Tibial nerve (tissue), 4 donors: Measurements from ENCODE around the gene SLC43A1. TPM values are rescaled to one million over a fixed set of nuclear protein-coding genes. Genes with fewer than 3 reads are reported as not detected.

Source experiments
- DNase-seq, 2 donors: peaks; one replicate each; pipeline ENCODE4 v3.0.0-alpha.2; 2019; ENCODE audit warnings: low spot score in 2 of 2
- H3K27ac ChIP-seq, 4 donors: fragments of 200-600 bp; sonication (generic) in 3 of 4; one replicate each; pipeline ENCODE4 v1.5.1; 2017 to 2019; ENCODE audit warnings: mild to moderate bottlenecking in 1 of 4
- H3K27me3 ChIP-seq, 2 donors: fragments of 200-600 bp; sonication (generic) in 1 of 2; one replicate each; pipeline versions ENCODE4 v1.5.1 to v1.6.0; 2017 to 2019
- H3K36me3 ChIP-seq, 3 donors: fragments of 200-600 bp; sonication (generic); one replicate each; pipeline ENCODE4 v1.5.1; 2018 to 2019
- H3K4me1 ChIP-seq, 4 donors: fragments of 200-600 bp; sonication (generic) in 3 of 4; one replicate each; pipeline ENCODE4 v1.5.1; 2017 to 2019
- H3K4me3 ChIP-seq, 4 donors: fragments of 200-600 bp; sonication (generic) in 3 of 4; one replicate each; pipeline ENCODE4 v1.5.1; 2017 to 2019; ENCODE audit warnings: mild to moderate bottlenecking in 1 of 4, moderate library complexity in 1 of 4
- H3K9me3 ChIP-seq, 4 donors: fragments of 200-600 bp; sonication (generic) in 3 of 4; one replicate each; pipeline ENCODE4 v1.5.1; 2017 to 2019
- EP300 ChIP-seq, 2 donors: sonication (generic); formaldehyde crosslinking; IDR thresholded peaks; one replicate each; pipeline ENCODE4 v1.6.1; 2017; ENCODE audit warnings: antibody characterized with exemption in 2 of 2, mild to moderate bottlenecking in 1 of 2
- POLR2A ChIP-seq, 2 donors: fragments of 450-650 bp; IDR thresholded peaks; one replicate each; pipeline ENCODE4 v1.6.1; 2017; ENCODE audit warnings: antibody characterized with exemption in 2 of 2, mild to moderate bottlenecking in 2 of 2, moderate library complexity in 2 of 2
- WGBS, 2 donors: methylation state at CpG; one replicate each; pipeline ENCODE4 v1.1.5; 2018; 5-methylcytosine and 5-hydroxymethylcytosine counted together
- total RNA-seq, 4 donors: library from RNA; depleted of rRNA; stranded (reverse); fragments of >200 nt; gene quantifications; one replicate each; pipeline ENCODE4 v1.1.0, GENCODE V29; 2016
- TF ChIP-seq, protein P1 (sequence below), 5 experiments: fragments of 200-600 bp in 3 of 5; fragments of 450-650 bp in 2 of 5; sonication (generic) in 3 of 5; IDR thresholded peaks; one replicate each; pipeline ENCODE4 v1.5.1; 2016 to 2019; ENCODE audit warnings: antibody characterized with exemption in 5 of 5, mild to moderate bottlenecking in 3 of 5, moderate library complexity in 2 of 5

The SLC43A1 gene
- total RNA-seq, 4 donors from 2014 or later, result 35.8 to 47.3 (median 42.4) TPM

DNA sequence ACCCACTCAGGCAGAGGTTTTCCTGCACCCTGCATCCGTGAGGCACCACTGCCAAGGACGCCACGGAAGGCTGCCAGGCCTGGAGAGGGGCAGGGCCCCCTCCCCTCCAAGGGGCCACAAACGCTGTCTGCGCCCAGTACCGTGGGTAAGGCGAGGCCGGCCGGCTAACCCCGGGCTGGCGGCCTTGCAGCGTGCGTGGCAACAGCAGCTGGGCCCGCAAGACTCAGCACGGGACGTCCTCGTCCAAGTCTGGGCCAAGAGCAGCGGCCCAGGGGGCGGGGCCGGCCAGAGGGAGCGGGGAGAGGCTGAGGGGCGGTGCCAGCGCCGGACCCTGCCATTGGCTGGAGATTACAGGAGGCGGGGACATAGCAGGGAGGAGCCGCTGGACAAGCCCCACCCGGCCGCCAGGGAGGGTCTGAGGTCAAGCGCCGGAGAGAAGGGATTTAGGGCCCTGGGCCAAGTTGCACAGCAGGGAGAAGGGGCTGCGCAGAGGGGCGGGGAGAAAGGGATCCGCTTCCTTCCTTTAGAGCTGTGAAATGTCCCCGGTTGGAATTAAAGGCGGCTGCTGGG, 16.0 kb downstream of the SLC43A1 start:
- 1 to 8% methylated on average over 24 to 33 of the region's 35 CpGs for WGBS, 2 donors
- H3K4me3 ChIP-seq, result peak overlapping the region; percentile 6 to 40 (median 28)
- H3K27ac ChIP-seq, result peak overlapping the region; percentile 66 to 92 (median 84)

DNA sequence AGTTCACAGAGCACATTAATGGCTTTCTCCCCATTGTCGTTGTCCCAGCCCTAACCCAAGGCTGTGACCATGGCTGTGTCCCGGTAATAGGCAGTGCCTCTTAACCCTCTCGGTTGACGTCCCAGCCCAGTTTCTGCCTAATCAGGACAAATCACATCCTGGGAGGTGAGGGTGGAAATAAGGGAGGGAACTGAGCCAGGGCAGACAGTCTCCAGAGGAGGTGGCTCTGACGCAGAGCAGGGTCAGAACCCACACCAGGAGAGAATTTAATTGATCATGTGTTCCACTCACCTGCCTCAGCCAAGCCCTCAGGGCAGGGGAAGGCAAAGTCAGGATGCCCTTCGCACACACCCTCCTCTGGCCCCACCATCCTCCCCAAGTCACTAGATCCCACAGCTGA, 17.0 kb downstream of the SLC43A1 start:
- DNase-seq, result no peak
- H3K27ac ChIP-seq, result peak overlapping the region in 3 of 4 donors; percentile 10 to 89 (median 66)

More for the DNA sequence above, 16.0 kb downstream of the SLC43A1 start:
- Histone ChIP-seq H3K9me3 (no peaks in the 10 kb centered on the region), H3K4me1 (peaks cover 0 to 41% (median 11%) of the 10 kb centered on the region in 4 donors), H3K36me3 (peaks cover 0 to 39% (median 0%) of the 10 kb centered on the region in 3 donors), H3K27me3 (no peaks in the 10 kb centered on the region)
- peak; percentile 95 to 97 for DNase-seq
- TF ChIP-seq POLR2A (IDR thresholded peaks at IDR 0.05) (peak in 1 of 2 donors; percentile 63), EP300 (IDR thresholded peaks at IDR 0.05) (peak; percentile 80 to 86)
- TF ChIP-seq, protein P1, sequence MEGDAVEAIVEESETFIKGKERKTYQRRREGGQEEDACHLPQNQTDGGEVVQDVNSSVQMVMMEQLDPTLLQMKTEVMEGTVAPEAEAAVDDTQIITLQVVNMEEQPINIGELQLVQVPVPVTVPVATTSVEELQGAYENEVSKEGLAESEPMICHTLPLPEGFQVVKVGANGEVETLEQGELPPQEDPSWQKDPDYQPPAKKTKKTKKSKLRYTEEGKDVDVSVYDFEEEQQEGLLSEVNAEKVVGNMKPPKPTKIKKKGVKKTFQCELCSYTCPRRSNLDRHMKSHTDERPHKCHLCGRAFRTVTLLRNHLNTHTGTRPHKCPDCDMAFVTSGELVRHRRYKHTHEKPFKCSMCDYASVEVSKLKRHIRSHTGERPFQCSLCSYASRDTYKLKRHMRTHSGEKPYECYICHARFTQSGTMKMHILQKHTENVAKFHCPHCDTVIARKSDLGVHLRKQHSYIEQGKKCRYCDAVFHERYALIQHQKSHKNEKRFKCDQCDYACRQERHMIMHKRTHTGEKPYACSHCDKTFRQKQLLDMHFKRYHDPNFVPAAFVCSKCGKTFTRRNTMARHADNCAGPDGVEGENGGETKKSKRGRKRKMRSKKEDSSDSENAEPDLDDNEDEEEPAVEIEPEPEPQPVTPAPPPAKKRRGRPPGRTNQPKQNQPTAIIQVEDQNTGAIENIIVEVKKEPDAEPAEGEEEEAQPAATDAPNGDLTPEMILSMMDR (IDR thresholded peaks at IDR 0.05), result peak in 1 of 5 experiments; percentile 51

DNA sequence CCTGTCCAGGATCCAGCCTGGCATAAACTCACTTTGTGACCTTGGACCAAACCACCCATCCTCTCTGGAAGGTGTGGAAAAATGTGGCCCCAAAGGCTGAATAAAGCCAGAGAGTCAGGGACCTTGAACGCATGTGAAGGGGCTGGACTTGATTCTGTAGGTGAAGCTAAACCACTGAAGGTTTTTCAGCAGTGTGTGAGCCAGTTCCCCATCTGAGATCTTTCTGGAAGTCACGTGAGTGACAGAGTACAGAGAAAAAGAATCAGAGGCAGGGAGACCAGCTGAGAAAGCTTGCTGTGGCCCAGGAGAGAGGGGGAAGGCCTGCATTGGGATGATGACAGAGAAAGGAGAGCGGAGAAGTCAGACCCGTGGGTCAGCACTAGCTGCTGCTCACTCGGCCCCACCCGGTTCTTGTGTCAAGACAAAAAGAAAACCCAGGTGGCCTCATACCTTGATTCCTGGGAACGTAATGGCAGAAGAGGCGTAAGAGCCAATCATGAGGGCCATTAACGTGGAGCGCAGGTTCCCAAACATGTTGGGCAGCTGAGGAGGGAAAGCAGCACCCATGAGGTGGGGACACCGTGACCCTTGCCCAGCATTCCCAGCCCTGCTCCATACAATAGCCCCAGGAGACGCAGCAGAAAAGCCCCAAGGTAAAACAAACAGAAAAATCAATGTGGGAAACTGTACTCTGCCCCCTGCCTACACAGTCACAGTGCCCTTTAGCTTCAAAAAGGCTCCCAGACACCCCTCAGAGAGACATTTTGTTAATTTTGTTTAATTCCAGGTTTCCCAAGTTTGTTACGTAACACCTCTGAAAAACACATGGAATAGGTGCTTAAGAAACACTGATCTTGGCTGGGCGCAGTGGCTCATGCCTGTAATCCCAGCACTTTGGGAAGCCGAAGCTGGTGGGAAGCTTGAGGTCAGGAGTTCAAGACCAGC, 17.9 kb downstream of the SLC43A1 start:
- WGBS, 2 donors, result 90 to 95% methylated on average over 15 of the region's 15 CpGs
- H3K27ac ChIP-seq, result peak overlapping the region in 1 of 4 donors; percentile 8

More for the DNA sequence above, 17.0 kb downstream of the SLC43A1 start:
- no peak for TF ChIP-seq EP300 (IDR thresholded peaks at IDR 0.05)
- TF ChIP-seq POLR2A (IDR thresholded peaks at IDR 0.05), result no peak
- TF ChIP-seq, protein P1 (IDR thresholded peaks at IDR 0.05), result no peak
- Histone ChIP-seq H3K27me3 (no peaks in the 10 kb centered on the region), H3K4me1 (peaks cover 0 to 41% (median 11%) of the 10 kb centered on the region in 4 donors), H3K36me3 (peaks cover 0 to 46% (median 0%) of the 10 kb centered on the region in 3 donors), H3K4me3 (no peak overlapping the region), H3K9me3 (no peaks in the 10 kb centered on the region)
- WGBS, 2 donors, result 81 to 83% methylated on average over 6 of the region's 6 CpGs

DNA sequence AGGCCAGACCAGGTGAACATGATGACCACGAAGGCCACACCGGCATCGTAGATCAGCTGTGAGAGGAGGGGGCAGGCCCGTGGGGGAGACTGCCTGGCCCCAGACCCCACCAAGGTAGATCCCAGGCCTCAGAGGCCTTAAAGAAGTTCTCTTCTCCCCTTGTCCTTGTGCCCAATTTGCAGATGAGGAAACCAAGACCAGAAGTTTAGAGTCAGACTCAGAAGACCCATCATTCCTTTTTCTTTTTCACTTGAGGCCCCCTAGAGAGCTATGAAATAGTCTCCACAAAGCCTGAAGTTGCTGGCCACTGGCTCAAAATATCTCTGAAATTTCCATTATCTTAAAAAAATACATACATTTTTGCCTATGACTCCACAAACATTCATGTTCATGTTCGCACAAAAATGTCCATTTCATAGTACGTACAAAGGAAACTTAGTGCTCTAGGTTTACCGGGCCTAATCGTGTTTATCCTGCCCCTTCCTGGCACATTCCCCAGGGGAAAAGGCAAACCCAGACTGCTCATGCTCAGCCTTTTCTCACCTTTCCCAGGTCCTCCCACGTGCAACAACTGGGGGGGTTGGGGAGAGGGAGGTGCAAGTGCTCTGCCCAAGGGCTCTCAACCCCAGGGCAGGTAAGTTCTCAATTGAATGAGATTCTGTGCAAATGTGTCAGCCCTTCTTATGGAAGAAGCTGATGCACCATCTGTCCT, 19.2 kb downstream of the SLC43A1 start:
- peaks cover 0 to 34% (median 11%) of the 10 kb centered on the region in 4 donors for H3K4me1 ChIP-seq
- no peaks in the 10 kb centered on the region for H3K9me3 ChIP-seq
- peaks cover 0 to 52% (median 0%) of the 10 kb centered on the region in 3 donors for H3K36me3 ChIP-seq
- H3K27ac ChIP-seq, result no peak overlapping the region
- H3K4me3 ChIP-seq, result no peak overlapping the region
- 76 to 83% methylated on average over 9 of the region's 9 CpGs for WGBS, 2 donors
- TF ChIP-seq EP300 (IDR thresholded peaks at IDR 0.05) (no peak), POLR2A (IDR thresholded peaks at IDR 0.05) (no peak)
- TF ChIP-seq, protein P1 (IDR thresholded peaks at IDR 0.05), result no peak
- H3K27me3 ChIP-seq, result no peaks in the 10 kb centered on the region
- no peak for DNase-seq

More for the DNA sequence above, 17.9 kb downstream of the SLC43A1 start:
- Histone ChIP-seq H3K4me1 (peaks cover 0 to 41% (median 11%) of the 10 kb centered on the region in 4 donors), H3K36me3 (peaks cover 0 to 46% (median 0%) of the 10 kb centered on the region in 3 donors), H3K27me3 (no peaks in the 10 kb centered on the region), H3K9me3 (no peaks in the 10 kb centered on the region), H3K4me3 (no peak overlapping the region)
- DNase-seq, result no peak
- no peak for TF ChIP-seq POLR2A (IDR thresholded peaks at IDR 0.05)
- TF ChIP-seq, protein P1 (IDR thresholded peaks at IDR 0.05), result no peak
